GM23338 (cell line): Measurements from ENCODE around the gene TSPAN12. TPM values are rescaled to one million over a fixed set of nuclear protein-coding genes. Genes with fewer than 3 reads are reported as not detected.

Experiments used
- ATAC-seq: fragments of 200-7000 bp; cut with Tn5 transposase; 3 replicates; pipeline ENCODE4 v1.9.1; 2020
- DNase-seq: peaks from one replicate; pipeline ENCODE4 v3.0.0-alpha.2; 2015; ENCODE audit warnings: low spot score
- H2AFZ ChIP-seq: fragments of 200-600 bp; sonication (generic); 2 replicates; pipeline ENCODE4 v1.8.0; 2016; ENCODE audit warnings: antibody characterized with exemption, mild to moderate bottlenecking, moderate library complexity
- H3F3A ChIP-seq: fragments of 200-600 bp; sonication (generic); replicated peaks from 2 replicates; pipeline ENCODE4 v1.8.0; 2017; ENCODE audit warnings: antibody characterized with exemption, mixed run types, low read depth
- H3K27ac ChIP-seq: fragments of 200-600 bp; sonication (generic); 2 replicates; pipeline ENCODE4 v1.6.1; 2016; ENCODE audit warnings: low read depth
- H3K27me3 ChIP-seq: fragments of 200-600 bp; sonication (generic); 2 replicates; pipeline ENCODE4 v1.8.0; 2016; ENCODE audit warnings: mild to moderate bottlenecking, mixed run types, moderate library complexity; ENCODE audit not compliant: insufficient read depth
- H3K36me3 ChIP-seq: fragments of 200-600 bp; sonication (generic); 2 replicates; pipeline ENCODE4 v1.8.0; 2016; ENCODE audit warnings: mild to moderate bottlenecking; ENCODE audit not compliant: insufficient read depth
- H3K4me1 ChIP-seq: fragments of 200-600 bp; sonication (generic); 2 replicates; pipeline ENCODE4 v1.8.0; 2016; ENCODE audit warnings: mild to moderate bottlenecking, moderate library complexity; ENCODE audit not compliant: insufficient read depth
- H3K4me2 ChIP-seq: fragments of 200-600 bp; sonication (generic); 2 replicates; pipeline ENCODE4 v1.7.1; 2017; ENCODE audit warnings: mixed run types
- H3K4me3 ChIP-seq: fragments of 200-600 bp; sonication (generic); 2 replicates; pipeline ENCODE4 v1.6.1; 2016; ENCODE audit warnings: mixed run types
- H3K79me2 ChIP-seq: fragments of 200-600 bp; sonication (generic); replicated peaks from 2 replicates; pipeline ENCODE4 v1.8.0; 2017; ENCODE audit warnings: mild to moderate bottlenecking; ENCODE audit not compliant: insufficient read depth
- H3K9me2 ChIP-seq: fragments of 200-600 bp; sonication (generic); 2 replicates; pipeline ENCODE4 v1.8.0; 2017; ENCODE audit not compliant: insufficient read depth
- H4K20me1 ChIP-seq: fragments of 200-600 bp; sonication (generic); replicated peaks from 2 replicates; pipeline ENCODE4 v1.8.0; 2017; ENCODE audit warnings: mild to moderate bottlenecking; ENCODE audit not compliant: insufficient read depth
- H3K27ac Mint-ChIP-seq: 2 replicates; pipeline ENCODE4 v1.8.0; 2020; ENCODE audit warnings: inconsistent platforms, mild to moderate bottlenecking, moderate library complexity, mixed read lengths
- H3K27me3 Mint-ChIP-seq: 3 replicates; pipeline ENCODE4 v1.8.0; 2022; ENCODE audit warnings: low read depth, mild to moderate bottlenecking, moderate library complexity, mixed read lengths, inconsistent platforms; ENCODE audit not compliant: insufficient read depth, poor library complexity
- H3K36me3 Mint-ChIP-seq: 3 replicates; pipeline ENCODE4 v1.8.0; 2021; ENCODE audit warnings: low read depth, mild to moderate bottlenecking, inconsistent platforms, moderate library complexity, mixed read lengths
- H3K4me1 Mint-ChIP-seq: 3 replicates; pipeline ENCODE4 v1.8.0; 2020; ENCODE audit warnings: mild to moderate bottlenecking, inconsistent platforms, mixed read lengths
- H3K4me3 Mint-ChIP-seq: 3 replicates; pipeline ENCODE4 v1.8.0; 2021; ENCODE audit warnings: moderate library complexity, mild to moderate bottlenecking, inconsistent platforms, mixed read lengths
- H3K9me3 Mint-ChIP-seq: 3 replicates; pipeline ENCODE4 v1.8.0; 2020; ENCODE audit warnings: moderate library complexity, mild to moderate bottlenecking, inconsistent platforms, mixed read lengths
- CREB1 ChIP-seq: fragments of 250-450 bp; sonication (Bioruptor Pico); IDR thresholded peaks from 2 replicates; pipeline ENCODE4 v1.5.0; 2020; ENCODE audit warnings: low read depth, mild to moderate bottlenecking, moderate library complexity
- CTCF ChIP-seq, 2 experiments: fragments of 200-600 bp in 1 of 2; sonication (generic) in 1 of 2; conservative IDR thresholded peaks; 2 replicates each; pipeline versions ENCODE4 v1.5.1 to v1.6.1; 2016 to 2017; ENCODE audit warnings: antibody characterized with exemption in 2 of 2, low read depth in 2 of 2, mild to moderate bottlenecking in 2 of 2, moderate library complexity in 1 of 2
- ETS1 ChIP-seq: IDR thresholded peaks from 2 replicates; pipeline ENCODE4 v1.6.1; 2016; ENCODE audit warnings: antibody characterized with exemption
- EZH2 ChIP-seq: fragments of 200-600 bp; sonication (generic); IDR thresholded peaks from one replicate; pipeline ENCODE4 v1.8.0; 2017; ENCODE audit warnings: antibody characterized with exemption, mild to moderate bottlenecking, low read depth; ENCODE audit not compliant: unreplicated experiment
- EZH2phosphoT487 ChIP-seq: fragments of 200-600 bp; sonication (generic); IDR thresholded peaks from one replicate; pipeline ENCODE4 v1.8.1; 2018; ENCODE audit warnings: antibody characterized with exemption; ENCODE audit not compliant: unreplicated experiment
- JUNB ChIP-seq: IDR thresholded peaks from one replicate; pipeline ENCODE4 v1.6.1; 2016; ENCODE audit warnings: antibody characterized with exemption; ENCODE audit not compliant: unreplicated experiment
- NANOG ChIP-seq: IDR thresholded peaks from 2 replicates; pipeline ENCODE4 v1.6.1; 2016; ENCODE audit warnings: antibody characterized with exemption, borderline replicate concordance
- POLR2AphosphoS5 ChIP-seq: IDR thresholded peaks from 2 replicates; pipeline ENCODE4 v1.6.1; 2016; ENCODE audit warnings: antibody characterized with exemption, low read depth
- STAT1 ChIP-seq: IDR thresholded peaks from one replicate; pipeline ENCODE4 v1.6.1; 2016; ENCODE audit warnings: antibody characterized with exemption; ENCODE audit not compliant: unreplicated experiment
- ZNF114 ChIP-seq: fragments of 250-450 bp; sonication (Bioruptor Pico); IDR thresholded peaks from 2 replicates; pipeline ENCODE4 v1.5.0; 2020; ENCODE audit warnings: mild to moderate bottlenecking, moderate library complexity
- ZNF331 ChIP-seq: fragments of 250-450 bp; sonication (Bioruptor Pico); IDR thresholded peaks from 2 replicates; pipeline ENCODE4 v1.5.0; 2020; ENCODE audit warnings: low read depth, mild to moderate bottlenecking, moderate library complexity
- ZNF462 ChIP-seq: fragments of 250-450 bp; sonication (Bioruptor Pico); IDR thresholded peaks from 2 replicates; pipeline ENCODE4 v1.5.0; 2020; ENCODE audit warnings: mild to moderate bottlenecking, moderate library complexity
- polyA plus RNA-seq: library from polyadenylated mRNA; unstranded; fragments of >200 nt; fragmentation: Nextera tagmentation; extraction: Ambion mirVana; gene quantifications from 2 replicates; pipeline ENCODE4 v1.2.1, GENCODE V29; 2016
- total RNA-seq: library from RNA; depleted of rRNA; stranded (reverse); fragments of >200 nt; shearing (Covaris generic); gene quantifications from 2 replicates; pipeline ENCODE4 v1.2.3, GENCODE V29; 2014
- TF ChIP-seq, protein P1 (sequence below): IDR thresholded peaks from one replicate; pipeline ENCODE4 v1.6.1; 2018; ENCODE audit warnings: antibody characterized with exemption; ENCODE audit not compliant: unreplicated experiment

TSPAN12 gene
- total and polyA plus RNA-seq, 2 experiments from 2014 or later = 9.7 to 11.7 TPM

DNA sequence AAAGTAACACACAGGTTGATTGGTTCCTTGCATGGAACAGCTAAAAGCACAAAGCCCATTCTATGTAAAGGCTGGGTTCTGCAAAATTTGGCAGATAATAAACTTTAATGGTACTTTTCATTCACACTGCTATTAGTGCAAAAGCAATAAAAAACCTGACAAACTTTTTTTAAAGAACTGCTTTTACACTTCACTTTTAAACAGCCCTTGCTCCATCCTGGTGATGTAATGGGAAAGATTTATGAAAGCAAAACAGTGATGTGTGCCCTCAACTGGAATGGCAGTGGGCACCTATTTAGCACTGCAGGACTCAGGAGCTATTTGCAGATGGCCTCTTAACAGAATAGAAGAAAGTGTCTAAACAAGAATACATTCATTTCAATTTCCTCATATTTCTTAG is 44.9 kb downstream of the TSPAN12 start:
- no peaks in the 10 kb centered on the region for H3K36me3 ChIP-seq
- H3K27me3 ChIP-seq = no peaks in the 10 kb centered on the region
- H3K4me3 Mint-ChIP-seq = no peak overlapping the region

More for the DNA sequence above, 44.9 kb downstream of the TSPAN12 start:
- H3K27me3 Mint-ChIP-seq = no peaks in the 10 kb centered on the region
- ATAC-seq = no peak
- H3K27ac Mint-ChIP-seq = no peak overlapping the region
- H3K36me3 Mint-ChIP-seq = peaks cover 3% of the 10 kb centered on the region; the same call in 2 of the 3 replicates
- H3F3A ChIP-seq = no peaks in the 10 kb centered on the region
- H3K4me3 ChIP-seq = no peak overlapping the region
- H3K4me1 ChIP-seq = peaks cover 7% of the 10 kb centered on the region
- DNase-seq = no peak
- H3K79me2 ChIP-seq = no peaks in the 10 kb centered on the region
- TF ChIP-seq CTCF (conservative IDR thresholded peaks at IDR 0.05; ENCODE audit: low read depth in 2 of 2) = no peak
- TF ChIP-seq ZNF462 (CRISPR knock-in tag) = no peak
- no peak for TF ChIP-seq EZH2
- TF ChIP-seq, protein P1, sequence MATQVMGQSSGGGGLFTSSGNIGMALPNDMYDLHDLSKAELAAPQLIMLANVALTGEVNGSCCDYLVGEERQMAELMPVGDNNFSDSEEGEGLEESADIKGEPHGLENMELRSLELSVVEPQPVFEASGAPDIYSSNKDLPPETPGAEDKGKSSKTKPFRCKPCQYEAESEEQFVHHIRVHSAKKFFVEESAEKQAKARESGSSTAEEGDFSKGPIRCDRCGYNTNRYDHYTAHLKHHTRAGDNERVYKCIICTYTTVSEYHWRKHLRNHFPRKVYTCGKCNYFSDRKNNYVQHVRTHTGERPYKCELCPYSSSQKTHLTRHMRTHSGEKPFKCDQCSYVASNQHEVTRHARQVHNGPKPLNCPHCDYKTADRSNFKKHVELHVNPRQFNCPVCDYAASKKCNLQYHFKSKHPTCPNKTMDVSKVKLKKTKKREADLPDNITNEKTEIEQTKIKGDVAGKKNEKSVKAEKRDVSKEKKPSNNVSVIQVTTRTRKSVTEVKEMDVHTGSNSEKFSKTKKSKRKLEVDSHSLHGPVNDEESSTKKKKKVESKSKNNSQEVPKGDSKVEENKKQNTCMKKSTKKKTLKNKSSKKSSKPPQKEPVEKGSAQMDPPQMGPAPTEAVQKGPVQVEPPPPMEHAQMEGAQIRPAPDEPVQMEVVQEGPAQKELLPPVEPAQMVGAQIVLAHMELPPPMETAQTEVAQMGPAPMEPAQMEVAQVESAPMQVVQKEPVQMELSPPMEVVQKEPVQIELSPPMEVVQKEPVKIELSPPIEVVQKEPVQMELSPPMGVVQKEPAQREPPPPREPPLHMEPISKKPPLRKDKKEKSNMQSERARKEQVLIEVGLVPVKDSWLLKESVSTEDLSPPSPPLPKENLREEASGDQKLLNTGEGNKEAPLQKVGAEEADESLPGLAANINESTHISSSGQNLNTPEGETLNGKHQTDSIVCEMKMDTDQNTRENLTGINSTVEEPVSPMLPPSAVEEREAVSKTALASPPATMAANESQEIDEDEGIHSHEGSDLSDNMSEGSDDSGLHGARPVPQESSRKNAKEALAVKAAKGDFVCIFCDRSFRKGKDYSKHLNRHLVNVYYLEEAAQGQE = no peak
- no peak for TF ChIP-seq CREB1
- TF ChIP-seq NANOG = no peak
- TF ChIP-seq POLR2AphosphoS5 = no peak
- TF ChIP-seq ETS1 = no peak
- no peak for TF ChIP-seq STAT1
- TF ChIP-seq ZNF331 (CRISPR knock-in tag) = no peak
- TF ChIP-seq EZH2phosphoT487 = no peak
- TF ChIP-seq JUNB = no peak
- TF ChIP-seq ZNF114 = no peak
- H3K9me3 Mint-ChIP-seq = no peaks in the 10 kb centered on the region
- H3K4me2 ChIP-seq = no peak overlapping the region
- H3K4me1 Mint-ChIP-seq = peaks cover 11% of the 10 kb centered on the region
- no peaks in the 10 kb centered on the region for H3K9me2 ChIP-seq
- H4K20me1 ChIP-seq = no peaks in the 10 kb centered on the region
- H2AFZ ChIP-seq = no peak overlapping the region
- H3K27ac ChIP-seq = no peak overlapping the region
